Suprapubic skin (tissue), 4 donors: Measurements from ENCODE around the gene LRCOL1. TPM values are rescaled to one million over a fixed set of nuclear protein-coding genes. Genes with fewer than 3 reads are reported as not detected.
A peak's percentile ranks its signal among the peaks of the same experiment; 100 is the strongest.

Experiments used
- DNase-seq, 2 donors: peaks; one replicate each; pipeline ENCODE4 v3.0.0-alpha.2; 2019; ENCODE audit warnings: low spot score in 2 of 2
- H3K27ac ChIP-seq: fragments of 200-600 bp; sonication (generic); one replicate; pipeline ENCODE4 v1.5.1; 2019
- H3K27me3 ChIP-seq: fragments of 200-600 bp; sonication (generic); one replicate; pipeline ENCODE4 v1.5.1; 2019
- H3K36me3 ChIP-seq: fragments of 200-600 bp; sonication (generic); one replicate; pipeline ENCODE4 v1.5.1; 2019
- H3K4me1 ChIP-seq: fragments of 200-600 bp; sonication (generic); one replicate; pipeline ENCODE4 v1.5.1; 2019
- H3K4me3 ChIP-seq: fragments of 200-600 bp; sonication (generic); one replicate; pipeline ENCODE4 v1.5.1; 2019; ENCODE audit warnings: mild to moderate bottlenecking
- H3K9me3 ChIP-seq: fragments of 200-600 bp; sonication (generic); one replicate; pipeline ENCODE4 v1.5.1; 2019
- EP300 ChIP-seq: sonication (generic); formaldehyde crosslinking; IDR thresholded peaks from one replicate; pipeline ENCODE4 v1.6.1; 2017; ENCODE audit warnings: antibody characterized with exemption
- POLR2A ChIP-seq, 2 donors: fragments of 450-650 bp; IDR thresholded peaks; one replicate each; pipeline ENCODE4 v1.6.1; 2017; ENCODE audit warnings: antibody characterized with exemption in 2 of 2, mild to moderate bottlenecking in 2 of 2, moderate library complexity in 2 of 2
- POLR2AphosphoS5 ChIP-seq, 3 donors: sonication (generic); formaldehyde crosslinking; IDR thresholded peaks; one replicate each; pipeline ENCODE4 v1.6.1; 2017; ENCODE audit warnings: antibody characterized with exemption in 3 of 3
- WGBS: methylation state at CpG from one replicate; pipeline ENCODE4 v1.1.5; 2018; 5-methylcytosine and 5-hydroxymethylcytosine counted together
- total RNA-seq, 4 donors: library from RNA; depleted of rRNA; stranded (reverse); fragments of >200 nt; gene quantifications; one replicate each; pipeline ENCODE4 v1.1.0, GENCODE V29; 2016
- TF ChIP-seq, protein P1 (sequence below), 2 donors: fragments of 200-600 bp in 1 of 2; fragments of 450-650 bp in 1 of 2; sonication (generic) in 1 of 2; IDR thresholded peaks; one replicate each; pipeline ENCODE4 v1.5.1; 2016 to 2019; ENCODE audit warnings: antibody characterized with exemption in 2 of 2, mild to moderate bottlenecking in 1 of 2, moderate library complexity in 1 of 2

Gene LRCOL1
- total RNA-seq, 4 donors from 2014 or later, result not detected

DNA sequence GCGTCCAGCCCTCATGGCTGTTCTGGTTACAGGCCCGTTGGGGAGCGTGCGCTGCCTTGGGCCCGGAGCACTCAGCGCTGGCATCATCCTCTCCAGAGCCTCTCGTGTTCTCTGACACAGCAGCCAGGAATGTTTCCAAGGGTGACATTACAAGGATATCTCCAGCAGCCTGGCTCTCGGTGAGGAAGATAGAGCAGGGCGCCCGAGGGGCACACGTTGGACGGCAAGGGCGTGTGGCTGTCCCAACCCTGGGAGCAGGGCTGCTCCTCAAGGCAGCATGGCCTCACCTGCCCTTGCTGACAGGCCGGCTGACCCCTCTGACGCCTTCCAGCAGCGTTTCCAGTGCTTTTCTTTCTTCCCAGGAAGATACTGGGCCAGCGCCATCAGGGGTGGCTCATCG, 14.4 kb downstream of the LRCOL1 start:
- Histone ChIP-seq H3K4me1 (peaks cover 29% of the 10 kb centered on the region), H3K36me3 (no peaks in the 10 kb centered on the region), H3K27me3 (peaks cover 6% of the 10 kb centered on the region), H3K27ac (no peak overlapping the region), H3K4me3 (no peak overlapping the region), H3K9me3 (no peaks in the 10 kb centered on the region)
- WGBS, result 71% methylated on average over 17 of the region's 18 CpGs
- DNase-seq, result no peak
- TF ChIP-seq POLR2A (IDR thresholded peaks at IDR 0.05), result no peak
- TF ChIP-seq EP300, result no peak
- TF ChIP-seq, protein P1, sequence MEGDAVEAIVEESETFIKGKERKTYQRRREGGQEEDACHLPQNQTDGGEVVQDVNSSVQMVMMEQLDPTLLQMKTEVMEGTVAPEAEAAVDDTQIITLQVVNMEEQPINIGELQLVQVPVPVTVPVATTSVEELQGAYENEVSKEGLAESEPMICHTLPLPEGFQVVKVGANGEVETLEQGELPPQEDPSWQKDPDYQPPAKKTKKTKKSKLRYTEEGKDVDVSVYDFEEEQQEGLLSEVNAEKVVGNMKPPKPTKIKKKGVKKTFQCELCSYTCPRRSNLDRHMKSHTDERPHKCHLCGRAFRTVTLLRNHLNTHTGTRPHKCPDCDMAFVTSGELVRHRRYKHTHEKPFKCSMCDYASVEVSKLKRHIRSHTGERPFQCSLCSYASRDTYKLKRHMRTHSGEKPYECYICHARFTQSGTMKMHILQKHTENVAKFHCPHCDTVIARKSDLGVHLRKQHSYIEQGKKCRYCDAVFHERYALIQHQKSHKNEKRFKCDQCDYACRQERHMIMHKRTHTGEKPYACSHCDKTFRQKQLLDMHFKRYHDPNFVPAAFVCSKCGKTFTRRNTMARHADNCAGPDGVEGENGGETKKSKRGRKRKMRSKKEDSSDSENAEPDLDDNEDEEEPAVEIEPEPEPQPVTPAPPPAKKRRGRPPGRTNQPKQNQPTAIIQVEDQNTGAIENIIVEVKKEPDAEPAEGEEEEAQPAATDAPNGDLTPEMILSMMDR (IDR thresholded peaks at IDR 0.05), result no peak
- no peak for TF ChIP-seq POLR2AphosphoS5 (IDR thresholded peaks at IDR 0.05)

DNA sequence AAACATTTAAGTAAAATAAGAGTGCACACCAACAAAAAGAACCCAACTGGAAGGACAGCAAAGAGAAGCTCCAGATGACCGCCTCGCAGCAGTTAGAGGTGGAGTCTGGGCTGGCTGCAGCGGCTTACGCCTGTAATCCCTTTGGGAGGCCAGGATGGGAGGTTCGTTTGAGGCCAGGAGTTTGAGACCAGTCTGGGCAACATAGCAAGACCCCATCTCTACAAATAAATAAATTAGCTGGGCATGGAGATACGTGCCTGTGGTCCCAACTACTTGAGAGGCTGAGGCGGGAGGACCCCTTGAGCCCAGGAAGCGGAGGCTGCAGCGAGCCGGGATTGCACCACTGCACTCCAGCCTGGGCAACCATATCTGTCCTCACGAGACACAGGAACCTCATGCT, 15.2 kb downstream of the LRCOL1 start:
- DNase-seq, result no peak
- Histone ChIP-seq H3K4me1 (peaks cover 21% of the 10 kb centered on the region), H3K4me3 (no peak overlapping the region), H3K36me3 (no peaks in the 10 kb centered on the region), H3K27me3 (peaks cover 2% of the 10 kb centered on the region), H3K9me3 (no peaks in the 10 kb centered on the region), H3K27ac (no peak overlapping the region)
- 83% methylated on average over 11 of the region's 11 CpGs for WGBS
- TF ChIP-seq EP300 (no peak), POLR2AphosphoS5 (IDR thresholded peaks at IDR 0.05) (no peak)
- TF ChIP-seq, protein P1 (IDR thresholded peaks at IDR 0.05), result no peak

DNA sequence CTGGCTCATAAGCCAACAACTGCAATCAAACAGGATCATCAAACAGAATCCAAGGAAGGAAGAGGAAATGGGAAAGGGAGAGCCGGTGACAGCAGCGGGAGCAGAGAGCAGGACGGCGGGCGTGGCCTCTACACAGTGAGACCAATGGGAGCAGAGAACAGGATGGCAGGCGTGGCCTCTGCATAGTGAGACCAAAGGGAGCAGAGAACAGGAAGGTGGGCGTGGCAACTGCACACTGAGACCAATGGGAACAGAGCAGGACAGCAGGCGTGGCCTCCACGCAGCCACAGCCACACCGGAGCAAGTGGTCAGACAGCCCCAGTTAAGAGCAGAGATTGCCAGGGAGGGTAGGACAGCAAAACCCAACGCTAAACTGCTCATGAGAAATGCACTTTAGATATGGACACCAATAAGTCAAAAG, 16.4 kb downstream of the LRCOL1 start:
- Histone ChIP-seq H3K36me3 (no peaks in the 10 kb centered on the region), H3K4me3 (peak overlapping the region; percentile 5), H3K9me3 (no peaks in the 10 kb centered on the region), H3K4me1 (peaks cover 17% of the 10 kb centered on the region), H3K27me3 (peaks cover 2% of the 10 kb centered on the region), H3K27ac (no peak overlapping the region)
- 14% methylated on average over 11 of the region's 11 CpGs for WGBS
- TF ChIP-seq EP300, result no peak
- TF ChIP-seq, protein P1 (IDR thresholded peaks at IDR 0.05), result no peak
- TF ChIP-seq POLR2AphosphoS5 (IDR thresholded peaks at IDR 0.05), result no peak
- TF ChIP-seq POLR2A (IDR thresholded peaks at IDR 0.05), result no peak
- DNase-seq, result peak; percentile 87 to 90

DNA sequence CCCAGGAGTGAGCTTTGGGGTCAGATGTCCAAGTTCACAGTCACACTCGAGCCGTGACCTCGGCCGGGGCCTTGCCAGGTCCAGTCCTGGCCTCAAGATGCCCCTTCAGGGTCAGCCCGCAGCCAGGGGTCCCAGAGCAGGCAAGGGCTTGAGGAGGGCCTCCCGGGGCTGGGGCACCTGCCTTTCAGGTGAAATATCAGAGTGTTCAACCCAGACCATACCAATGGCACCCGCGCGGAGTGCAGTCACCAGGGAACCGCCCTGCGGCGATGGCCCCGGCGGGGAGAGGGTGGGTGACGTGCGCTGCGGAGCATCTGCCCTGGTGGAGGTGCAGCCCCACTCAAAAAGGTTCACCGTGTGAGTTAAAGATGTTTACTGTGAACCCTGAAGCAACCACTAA, 16.9 kb downstream of the LRCOL1 start:
- no peak overlapping the region for H3K27ac ChIP-seq
- peaks cover 13% of the 10 kb centered on the region for H3K4me1 ChIP-seq
- H3K4me3 ChIP-seq, result peak overlapping the region; percentile 5
- TF ChIP-seq EP300 (no peak), POLR2AphosphoS5 (IDR thresholded peaks at IDR 0.05) (no peak), POLR2A (IDR thresholded peaks at IDR 0.05) (no peak)
- TF ChIP-seq, protein P1 (IDR thresholded peaks at IDR 0.05), result no peak
- peaks cover 2% of the 10 kb centered on the region for H3K27me3 ChIP-seq
- no peaks in the 10 kb centered on the region for H3K36me3 ChIP-seq
- DNase-seq, result no peak
- H3K9me3 ChIP-seq, result no peaks in the 10 kb centered on the region
- WGBS, result 71% methylated on average over 16 of the region's 18 CpGs

DNA sequence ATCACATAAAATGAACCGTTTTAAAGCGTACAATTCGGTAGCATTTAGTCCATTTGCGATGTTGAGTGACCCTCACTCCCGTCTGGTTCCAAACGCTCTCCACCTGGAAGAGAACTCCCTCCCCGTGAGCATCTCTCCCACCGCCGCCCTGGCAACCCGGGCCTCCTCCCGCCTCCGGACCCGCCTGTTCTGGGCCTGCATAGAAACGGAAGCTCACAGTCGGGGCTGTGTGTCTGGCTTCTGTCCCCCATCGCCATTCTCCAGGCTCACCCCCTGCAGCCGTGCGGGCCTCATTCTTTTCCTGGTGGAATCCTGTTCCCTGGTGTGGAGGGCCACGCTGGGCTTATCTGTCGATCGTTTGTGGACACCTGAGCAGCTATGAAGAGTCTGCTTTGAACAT, 17.3 kb downstream of the LRCOL1 start:
- H3K27me3 ChIP-seq, result peaks cover 2% of the 10 kb centered on the region
- DNase-seq, result no peak
- H3K4me3 ChIP-seq, result no peak overlapping the region
- H3K9me3 ChIP-seq, result no peaks in the 10 kb centered on the region
- peaks cover 12% of the 10 kb centered on the region for H3K4me1 ChIP-seq
- no peak overlapping the region for H3K27ac ChIP-seq
- no peak for TF ChIP-seq POLR2A (IDR thresholded peaks at IDR 0.05)
- TF ChIP-seq, protein P1 (IDR thresholded peaks at IDR 0.05), result no peak
- TF ChIP-seq POLR2AphosphoS5 (IDR thresholded peaks at IDR 0.05), result no peak
- TF ChIP-seq EP300, result no peak
- 83% methylated on average over 21 of the region's 21 CpGs for WGBS
- no peaks in the 10 kb centered on the region for H3K36me3 ChIP-seq
